H1 (cell line): ENCODE results near the gene ABHD11. TPM values are rescaled to one million over a fixed set of nuclear protein-coding genes. Genes with fewer than 3 reads are reported as not detected.

ENCODE experiments used
- CTCF ChIA-PET: fragments of 300-600 bp; sonication (Branson Sonifier 250); formaldehyde crosslinking; loops from one replicate; lab custom pipeline; 2021; ENCODE audit not compliant: partially characterized antibody; lab: Charles Lee
- POLR2A ChIA-PET: fragments of 300-600 bp; sonication (Branson Sonifier 250); formaldehyde crosslinking; loops from one replicate; lab custom pipeline; 2021; ENCODE audit warnings: inconsistent platforms; ENCODE audit not compliant: partially characterized antibody; lab: Charles Lee
- DNase-seq, 2 experiments: peaks; one replicate each; pipeline versions ENCODE4 v3.0.0 to v3.0.0-alpha.2; 2010 to 2022; ENCODE audit warnings: low spot score in 2 of 2, low read depth in 1 of 2, mixed read lengths in 1 of 2
- FAIRE-seq: peaks from 2 replicates; lab custom pipeline; 2011; peaks lifted over from hg19 to GRCh38; lab: Jason Lieb, UNC
- H2AFZ ChIP-seq: 2 replicates; pipeline ENCODE4 v1.8.1; 2012; ENCODE audit warnings: low read length, inconsistent platforms
- H2AK5ac ChIP-seq: 2 replicates; pipeline ENCODE4 v1.6.1; 2013; ENCODE audit warnings: low read depth, low read length
- H2BK120ac ChIP-seq: replicated peaks from 2 replicates; pipeline ENCODE3; 2013; ENCODE audit warnings: low read depth, low read length, inconsistent platforms
- H2BK12ac ChIP-seq: 2 replicates; pipeline ENCODE4 v1.6.1; 2013; ENCODE audit warnings: low read depth, low read length
- H2BK15ac ChIP-seq: 2 replicates; pipeline ENCODE4 v1.6.1; 2013; ENCODE audit warnings: low read length
- H2BK20ac ChIP-seq: 2 replicates; pipeline ENCODE4 v1.6.1; 2013; ENCODE audit warnings: low read length
- H2BK5ac ChIP-seq: 2 replicates; pipeline ENCODE4 v1.6.1; 2013; ENCODE audit warnings: low read depth, low read length
- H3K14ac ChIP-seq: 2 replicates; pipeline ENCODE4 v1.6.1; 2013; ENCODE audit warnings: inconsistent platforms; ENCODE audit not compliant: insufficient read length
- H3K18ac ChIP-seq: 2 replicates; pipeline ENCODE4 v1.6.1; 2013; ENCODE audit warnings: low read length; ENCODE audit errors: extremely low read depth
- H3K23ac ChIP-seq: 2 replicates; pipeline ENCODE4 v1.6.1; 2013; ENCODE audit warnings: inconsistent platforms; ENCODE audit not compliant: insufficient read length
- H3K23me2 ChIP-seq: 2 replicates; pipeline ENCODE4 v1.6.1; 2013; ENCODE audit warnings: low read depth, low read length
- H3K27ac ChIP-seq: 2 replicates; pipeline ENCODE4 v1.6.1; 2011; ENCODE audit warnings: low read depth, low read length, inconsistent platforms
- H3K27me3 ChIP-seq, 4 experiments: replicated peaks in 1 of 4; 1 replicate in 1 of 4; 2 replicates in 3 of 4; pipeline versions ENCODE4 v1.6.1 to v1.8.1; 2011 to 2013; ENCODE audit warnings: low read length in 3 of 4, mild to moderate bottlenecking in 3 of 4, inconsistent platforms in 2 of 4, mixed read lengths in 2 of 4, moderate library complexity in 1 of 4; ENCODE audit not compliant: control insufficient read depth in 3 of 4, insufficient read depth in 3 of 4; ENCODE audit errors: extremely low read depth in 1 of 4
- H3K36me3 ChIP-seq, 4 experiments: 2 replicates each; pipeline versions ENCODE4 v1.6.1 to v1.8.1; 2011 to 2013; ENCODE audit warnings: mild to moderate bottlenecking in 4 of 4, low read length in 3 of 4, moderate library complexity in 2 of 4, control low read depth in 1 of 4, inconsistent platforms in 1 of 4; ENCODE audit not compliant: insufficient read depth in 4 of 4, control insufficient read depth in 2 of 4
- H3K4ac ChIP-seq: replicated peaks from 2 replicates; pipeline ENCODE3; 2013; ENCODE audit warnings: low read length, low read depth, mixed read lengths, inconsistent platforms; ENCODE audit not compliant: insufficient read length
- H3K4me1 ChIP-seq, 4 experiments: replicated peaks in 1 of 4; 1 replicate in 1 of 4; 2 replicates in 3 of 4; pipeline versions ENCODE4 v1.6.1 to v1.8.1; 2011 to 2013; ENCODE audit warnings: low read length in 3 of 4, inconsistent platforms in 2 of 4, mixed read lengths in 1 of 4; ENCODE audit not compliant: insufficient read depth in 4 of 4, control insufficient read depth in 3 of 4
- H3K4me2 ChIP-seq, 2 experiments: 2 replicates each; pipeline versions ENCODE4 v1.6.1 to v1.8.1; 2011 to 2013; ENCODE audit warnings: low read depth in 2 of 2, low read length in 2 of 2, control low read depth in 1 of 2, inconsistent platforms in 1 of 2, mild to moderate bottlenecking in 1 of 2; ENCODE audit not compliant: insufficient read depth in 1 of 2
- H3K4me3 ChIP-seq, 4 experiments: fragments of 200-600, 300-600 bp in 1 of 4; sonication (generic), shearing (Covaris generic), sonication (Bioruptor Twin) in 1 of 4; 2 replicates each; pipeline versions ENCODE4 v1.5.1 to v1.8.1; 2011 to 2016; ENCODE audit warnings: low read length in 4 of 4, low read depth in 3 of 4, control low read depth in 2 of 4, inconsistent platforms in 2 of 4, mild to moderate bottlenecking in 2 of 4, mixed read lengths in 1 of 4, moderate library complexity in 1 of 4; ENCODE audit not compliant: insufficient read depth in 2 of 4; ENCODE audit errors: extremely low read depth in 1 of 4
- H3K56ac ChIP-seq: replicated peaks from 2 replicates; pipeline ENCODE3; 2013; ENCODE audit warnings: low read depth, mild to moderate bottlenecking, mixed read lengths, low read length, inconsistent platforms; ENCODE audit not compliant: insufficient read length
- H3K79me1 ChIP-seq: 2 replicates; pipeline ENCODE4 v1.6.1; 2013; ENCODE audit warnings: low read depth, low read length, control low read depth
- H3K79me2 ChIP-seq, 2 experiments: 2 replicates each; pipeline versions ENCODE4 v1.6.1 to v1.8.1; 2012 to 2013; ENCODE audit warnings: low read length in 2 of 2, mild to moderate bottlenecking in 2 of 2, inconsistent platforms in 1 of 2; ENCODE audit not compliant: insufficient read depth in 2 of 2, control insufficient read depth in 1 of 2
- H3K9ac ChIP-seq, 4 experiments: replicated peaks in 1 of 4; 1 replicate in 1 of 4; 2 replicates in 3 of 4; pipeline versions ENCODE4 v1.6.1 to v1.8.1; 2011 to 2013; ENCODE audit warnings: low read depth in 3 of 4, low read length in 3 of 4, control low read depth in 2 of 4, mild to moderate bottlenecking in 2 of 4, moderate library complexity in 2 of 4, inconsistent platforms in 1 of 4; ENCODE audit errors: extremely low read depth in 1 of 4
- H3K9me3 ChIP-seq, 2 experiments: 2 replicates each; pipeline versions ENCODE4 v1.6.1 to v1.8.1; 2012 to 2013; ENCODE audit warnings: mild to moderate bottlenecking in 2 of 2, moderate library complexity in 2 of 2, control low read depth in 1 of 2, inconsistent platforms in 1 of 2, low read depth in 1 of 2, low read length in 1 of 2, mixed read lengths in 1 of 2; ENCODE audit not compliant: insufficient read depth in 2 of 2
- H4K20me1 ChIP-seq, 2 experiments: replicated peaks in 1 of 2; 2 replicates each; pipeline versions ENCODE3 to v1.8.1; 2011 to 2013; ENCODE audit warnings: inconsistent platforms in 2 of 2, low read length in 2 of 2, mild to moderate bottlenecking in 1 of 2; ENCODE audit not compliant: insufficient read depth in 2 of 2, control insufficient read depth in 1 of 2
- H4K5ac ChIP-seq: 2 replicates; pipeline ENCODE4 v1.6.1; 2013; ENCODE audit warnings: low read length, low read depth, mixed read lengths, inconsistent platforms; ENCODE audit not compliant: insufficient read length
- H4K8ac ChIP-seq: 2 replicates; pipeline ENCODE4 v1.8.0; 2013; ENCODE audit warnings: mild to moderate bottlenecking, moderate library complexity, low read length, inconsistent platforms; ENCODE audit not compliant: insufficient read depth; ENCODE audit errors: extremely low read depth
- H4K91ac ChIP-seq: replicated peaks from 2 replicates; pipeline ENCODE3; 2013; ENCODE audit warnings: low read length, mixed read lengths, inconsistent platforms; ENCODE audit not compliant: insufficient read length
- CHD1 ChIP-seq: IDR thresholded peaks from 2 replicates; pipeline ENCODE4 v1.6.1; 2012; ENCODE audit warnings: low read depth, low read length, improper control_type of control experiment
- HDAC2 ChIP-seq, 2 experiments: fragments of 300-600 bp in 1 of 2; sonication (generic) in 1 of 2; IDR thresholded peaks; 2 replicates each; pipeline ENCODE4 v1.6.1; 2011 to 2012; ENCODE audit warnings: low read depth in 2 of 2, low read length in 2 of 2, mild to moderate bottlenecking in 2 of 2, moderate library complexity in 2 of 2, borderline replicate concordance in 1 of 2, inconsistent platforms in 1 of 2
- JUN ChIP-seq: IDR thresholded peaks from 2 replicates; pipeline ENCODE4 v1.6.1; 2011; ENCODE audit warnings: low read depth, mild to moderate bottlenecking, improper control_type of control experiment, low read length
- KDM4A ChIP-seq: IDR thresholded peaks from one replicate; pipeline ENCODE4 v1.7.1; 2012; ENCODE audit warnings: low read depth, mild to moderate bottlenecking, moderate library complexity, low read length, inconsistent platforms; ENCODE audit not compliant: severe bottlenecking
- NANOG ChIP-seq: IDR thresholded peaks from 2 replicates; pipeline ENCODE4 v1.6.1; 2011; ENCODE audit warnings: low read length, low read depth, mild to moderate bottlenecking, inconsistent platforms; ENCODE audit not compliant: insufficient read depth, poor library complexity, severe bottlenecking
- RBBP5 ChIP-seq: IDR thresholded peaks from 2 replicates; pipeline ENCODE4 v1.7.1; 2012; ENCODE audit warnings: low read depth, mild to moderate bottlenecking, inconsistent platforms, low read length, moderate library complexity, borderline replicate concordance
- RFX5 ChIP-seq: IDR thresholded peaks from 2 replicates; pipeline ENCODE4 v1.6.1; 2011; ENCODE audit warnings: low read depth, low read length, improper control_type of control experiment, borderline replicate concordance
- SIRT6 ChIP-seq: IDR thresholded peaks from one replicate; pipeline ENCODE4 v1.7.1; 2012; ENCODE audit warnings: low read length, inconsistent platforms
- TAF1 ChIP-seq: IDR thresholded peaks from 2 replicates; pipeline ENCODE4 v1.6.1; 2011; ENCODE audit warnings: mild to moderate bottlenecking, low read depth, low read length
- WGBS, 2 experiments: shearing (Covaris generic) in 1 of 2; methylation state at CpG; one replicate each; pipeline versions ENCODE4 v1.1.6 to v1.1.7; 2013 to 2015; ENCODE audit warnings: low lambda C conversion rate in 2 of 2, mixed read lengths in 2 of 2, inconsistent platforms in 1 of 2, low coverage in 1 of 2, missing lambda C conversion rate in 1 of 2; ENCODE audit not compliant: insufficient replicate concordance in 2 of 2, insufficient coverage in 1 of 2, insufficient read length in 1 of 2; ENCODE audit errors: extremely low coverage in 1 of 2, missing lambda C conversion rate in 1 of 2; 5-methylcytosine and 5-hydroxymethylcytosine counted together
- polyA plus RNA-seq, 7 experiments: library from polyadenylated mRNA; depleted of rRNA in 3 of 7; stranded (reverse) in 5 of 7; unstranded in 2 of 7; fragments of >200 nt in 5 of 7; fragments of 200-250 nt in 2 of 7; gene quantifications; 1 replicate in 5 of 7; 2 replicates in 1 of 7; 4 replicates in 1 of 7; pipeline versions ENCODE4 v1.2.1 to v1.2.3, GENCODE V29; 2011 to 2013; ENCODE audit warnings: missing spikeins in 2 of 7, mixed read lengths in 2 of 7
- total RNA-seq: library from RNA; stranded (reverse); fragmentation: NEBNext Ultra II Directional; extraction: Animal tissue kit (Norgen Biotek cat#: 25700); gene quantifications from 2 replicates; pipeline ENCODE4 v1.2.1, GENCODE V29; 2021
- TF ChIP-seq, protein P1 (sequence below): IDR thresholded peaks from 2 replicates; pipeline ENCODE4 v1.6.1; 2012; ENCODE audit warnings: inconsistent platforms

Gene ABHD11
- total and polyA plus RNA-seq, 2 of the 8 experiments (the other 6 are each of a cell fraction or from before 2014, with no cell fraction given): 19.8 to 42.2 TPM

DNA sequence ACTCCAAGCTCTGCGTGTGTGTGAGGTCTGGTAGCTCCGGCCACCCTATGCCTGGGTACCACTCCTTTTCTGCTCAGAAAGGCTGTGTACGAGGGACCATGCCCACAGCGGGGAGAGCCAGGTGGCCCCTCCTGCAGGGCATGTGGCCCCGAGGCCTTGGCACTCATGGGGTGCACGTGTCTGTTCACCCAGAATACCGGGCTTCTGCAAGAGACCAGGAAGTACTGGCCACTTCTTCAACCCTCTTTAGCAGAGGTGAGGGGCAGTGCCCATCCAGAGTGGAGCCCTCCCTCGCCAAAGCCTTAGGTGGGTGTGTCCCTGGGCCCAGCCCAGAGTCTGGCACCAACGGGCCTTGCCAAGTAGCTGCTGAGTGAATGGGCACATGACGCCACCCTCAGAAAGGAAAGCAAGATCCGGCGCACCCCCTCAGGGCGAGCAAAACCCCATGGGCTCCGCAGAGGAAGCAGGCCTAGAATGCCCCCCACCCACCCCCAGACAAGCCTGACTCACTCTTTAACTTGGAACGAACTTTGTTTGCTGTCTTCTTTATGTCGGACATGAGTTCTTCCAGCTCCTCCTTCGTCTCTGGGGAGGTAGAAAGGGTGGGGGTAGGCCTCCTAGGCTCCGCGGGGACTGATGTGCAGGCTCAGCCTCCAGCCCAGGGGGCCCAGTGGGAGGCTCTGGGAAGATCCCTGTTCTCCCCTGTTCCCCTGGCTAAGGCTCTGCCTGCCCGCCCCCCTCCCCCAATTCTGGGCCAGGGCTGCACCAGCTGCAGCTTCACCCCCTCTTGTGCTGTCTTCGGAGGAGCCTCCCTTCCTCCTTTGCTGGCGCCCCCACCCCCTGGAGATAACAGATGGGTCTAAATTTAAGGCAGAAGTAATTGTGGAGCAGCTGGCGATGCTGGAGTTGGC, 33.7 kb downstream of the ABHD11 start:
- POLR2A ChIA-PET: interaction anchor here (0.6 to 2.7 kb wide), 7 partner anchors 9 to 182 kb away, joined by 3 to 13 read pairs (median 6); no protein-coding TSS in a partner anchor
- H4K91ac ChIP-seq: peak overlapping the region; percentile 4
- peaks cover 0 to 19% (median 15%) of the 10 kb centered on the region in 4 experiments; a peak in 6 of 7 replicates for H3K4me1 ChIP-seq
- TF ChIP-seq RFX5 (no peak), HDAC2 (IDR thresholded peaks at IDR 0.05; ENCODE audit: borderline replicate concordance in 1 of 2, low read depth in 2 of 2, low read length in 2 of 2) (no peak), TAF1 (no peak), SIRT6 (no peak), NANOG (no peak), KDM4A (no peak), CHD1 (no peak), RBBP5 (no peak), JUN (no peak)
- TF ChIP-seq, protein P1, sequence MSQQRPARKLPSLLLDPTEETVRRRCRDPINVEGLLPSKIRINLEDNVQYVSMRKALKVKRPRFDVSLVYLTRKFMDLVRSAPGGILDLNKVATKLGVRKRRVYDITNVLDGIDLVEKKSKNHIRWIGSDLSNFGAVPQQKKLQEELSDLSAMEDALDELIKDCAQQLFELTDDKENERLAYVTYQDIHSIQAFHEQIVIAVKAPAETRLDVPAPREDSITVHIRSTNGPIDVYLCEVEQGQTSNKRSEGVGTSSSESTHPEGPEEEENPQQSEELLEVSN: no peak

More for the DNA sequence above, 33.7 kb downstream of the ABHD11 start:
- Histone ChIP-seq H2AK5ac (no peak overlapping the region), H2BK15ac (no peak overlapping the region), H3K4ac (no peak overlapping the region), H3K36me3 (peaks cover 0 to 2% (median 0%) of the 10 kb centered on the region in 4 experiments; a peak in 2 of 8 replicates), H3K14ac (no peak overlapping the region), H4K5ac (no peak overlapping the region), H3K79me1 (no peaks in the 10 kb centered on the region), H2BK120ac (no peak overlapping the region), H3K56ac (no peak overlapping the region), H3K4me2 (peak overlapping the region; percentile 72 to 76; a peak in 3 of 4 replicates), H4K20me1 (peaks cover 5 to 14% of the 10 kb centered on the region in 2 experiments), H2BK12ac (no peak overlapping the region; the same call in 1 of the 2 replicates), H3K23ac (no peak overlapping the region), H2AFZ (no peak overlapping the region), H3K9ac (no peak overlapping the region; a peak in 1 of 7 replicates), H3K27ac (no peak overlapping the region), H3K9me3 (no peaks in the 10 kb centered on the region), H2BK20ac (no peak overlapping the region), H3K27me3 (no peaks in the 10 kb centered on the region; a peak in 1 of 7 replicates), H2BK5ac (no peak overlapping the region), H3K79me2 (no peaks in the 10 kb centered on the region), H4K8ac (no peak overlapping the region), H3K23me2 (peaks cover 2% of the 10 kb centered on the region; the same call in 1 of the 2 replicates), H3K18ac (no peak overlapping the region), H3K4me3 (peak overlapping the region in 1 of 4 experiments; percentile 5; a peak in 2 of 8 replicates)
- FAIRE-seq (no peak), DNase-seq (no peak)
- WGBS, 2 experiments: 90% methylated on average over 21 of the region's 23 CpGs; no CpG with 5 or more reads in 1 of the 2 experiments
- CTCF ChIA-PET: interaction anchor here (0.8 to 9.7 kb wide), 8 partner anchors 11 to 97 kb away, joined by 3 to 130 read pairs (median 4); no protein-coding TSS in a partner anchor
